Neural cell (in vitro differentiated cells): ENCODE measurements around the gene PCP4L1. TPM values are rescaled to one million over a fixed set of nuclear protein-coding genes. Genes with fewer than 3 reads are reported as not detected.

Source experiments
- H2AFZ ChIP-seq: fragments of 200-600, 300-800 bp; sonication (generic), shearing (Covaris generic); 2 replicates; pipeline ENCODE4 v1.6.0; 2014; ENCODE audit warnings: low read depth, mild to moderate bottlenecking, antibody characterized with exemption, low read length, moderate library complexity
- H3F3A ChIP-seq: fragments of 200-600 bp; shearing (Covaris generic); 2 replicates; pipeline ENCODE4 v1.6.1; 2016; ENCODE audit warnings: mild to moderate bottlenecking, moderate library complexity, mixed read lengths, antibody characterized with exemption, low read length; ENCODE audit not compliant: insufficient read depth, poor library complexity, severe bottlenecking
- H3K27ac ChIP-seq: fragments of 200-600, 300-800 bp; sonication (generic), shearing (Covaris generic); 2 replicates; pipeline ENCODE4 v1.5.1; 2014; ENCODE audit warnings: mild to moderate bottlenecking, low read length, moderate library complexity
- H3K27me3 ChIP-seq: fragments of 300-800, 200-600 bp; sonication (generic), shearing (Covaris generic); 2 replicates; pipeline ENCODE4 v1.6.0; 2014; ENCODE audit warnings: mild to moderate bottlenecking, low read depth, low read length, moderate library complexity; ENCODE audit not compliant: insufficient read depth
- H3K36me3 ChIP-seq: fragments of 300-800, 200-600 bp; sonication (generic), shearing (Covaris generic); 2 replicates; pipeline ENCODE4 v1.5.1; 2014; ENCODE audit warnings: mild to moderate bottlenecking, antibody characterized with exemption, low read length, moderate library complexity; ENCODE audit not compliant: insufficient read depth
- H3K4me2 ChIP-seq: fragments of 300-800, 200-600 bp; sonication (generic), shearing (Covaris generic); 2 replicates; pipeline ENCODE4 v1.6.0; 2014; ENCODE audit warnings: mild to moderate bottlenecking, low read length
- H3K4me3 ChIP-seq: fragments of 300-800, 200-600 bp; sonication (generic), shearing (Covaris generic); 2 replicates; pipeline ENCODE4 v1.5.1; 2014; ENCODE audit warnings: mild to moderate bottlenecking, low read length, moderate library complexity
- H3K79me2 ChIP-seq: fragments of 200-600 bp; shearing (Covaris generic); replicated peaks from 2 replicates; pipeline ENCODE4 v1.6.0; 2014; ENCODE audit warnings: mild to moderate bottlenecking, low read length, moderate library complexity; ENCODE audit not compliant: insufficient read depth
- H3K9ac ChIP-seq: fragments of 300-800, 200-600 bp; sonication (generic), shearing (Covaris generic); 2 replicates; pipeline ENCODE4 v1.6.1; 2016; ENCODE audit warnings: mild to moderate bottlenecking, low read length, mixed read lengths
- H3K9me2 ChIP-seq: fragments of 200-600 bp; shearing (Covaris generic); 2 replicates; pipeline ENCODE4 v1.6.1; 2016; ENCODE audit warnings: mild to moderate bottlenecking, low read length, mixed read lengths; ENCODE audit not compliant: insufficient read depth
- H3K9me3 ChIP-seq: fragments of 200-600, 300-800 bp; sonication (generic), shearing (Covaris generic); 2 replicates; pipeline ENCODE4 v1.6.1; 2016; ENCODE audit warnings: mild to moderate bottlenecking, mixed run types, low read length, moderate library complexity, mixed read lengths
- H4K20me1 ChIP-seq: fragments of 200-600 bp; shearing (Covaris generic); 2 replicates; pipeline ENCODE4 v1.6.1; 2016; ENCODE audit warnings: mild to moderate bottlenecking, mixed run types; ENCODE audit not compliant: insufficient read depth
- CTCF ChIP-seq: fragments of 450-650 bp; IDR thresholded peaks from 2 replicates; pipeline ENCODE4 v1.5.1; 2014; ENCODE audit warnings: antibody characterized with exemption, mild to moderate bottlenecking, moderate library complexity; ENCODE audit not compliant: poor library complexity, severe bottlenecking
- EP300 ChIP-seq: fragments of 450-650 bp; conservative IDR thresholded peaks from 2 replicates; pipeline ENCODE4 v1.6.1; 2014; ENCODE audit warnings: antibody characterized with exemption, mild to moderate bottlenecking, moderate library complexity; ENCODE audit not compliant: poor library complexity, severe bottlenecking
- EZH2 ChIP-seq: fragments of 200-600, 300-800 bp; shearing (Covaris generic), sonication (generic); IDR thresholded peaks from 2 replicates; pipeline ENCODE4 v1.6.1; 2014; ENCODE audit warnings: antibody characterized with exemption, low read length, borderline replicate concordance, mild to moderate bottlenecking; ENCODE audit not compliant: insufficient read depth, poor library complexity, severe bottlenecking
- MXI1 ChIP-seq: fragments of 450-650 bp; conservative IDR thresholded peaks from 2 replicates; pipeline ENCODE4 v1.6.1; 2014; ENCODE audit warnings: antibody characterized with exemption, mild to moderate bottlenecking; ENCODE audit not compliant: poor library complexity, severe bottlenecking
- POLR2AphosphoS5 ChIP-seq: IDR thresholded peaks from 2 replicates; pipeline ENCODE4 v1.6.1; 2012
- RAD21 ChIP-seq: fragments of 450-650 bp; conservative IDR thresholded peaks from 2 replicates; pipeline ENCODE4 v1.6.1; 2014; ENCODE audit warnings: antibody characterized with exemption, mild to moderate bottlenecking, moderate library complexity
- REST ChIP-seq: IDR thresholded peaks from 2 replicates; pipeline ENCODE4 v1.6.1; 2012; ENCODE audit warnings: borderline replicate concordance
- SMC3 ChIP-seq: fragments of 450-650 bp; conservative IDR thresholded peaks from 2 replicates; pipeline ENCODE4 v1.6.1; 2014; ENCODE audit warnings: antibody characterized with exemption, mild to moderate bottlenecking, moderate library complexity; ENCODE audit not compliant: poor library complexity
- TAF1 ChIP-seq: IDR thresholded peaks from 2 replicates; pipeline ENCODE4 v1.6.1; 2012; ENCODE audit warnings: low read depth
- polyA plus RNA-seq: library from polyadenylated mRNA; depleted of rRNA; stranded (reverse); fragments of >200 nt; gene quantifications from 2 replicates; pipeline ENCODE4 v1.2.3, GENCODE V29; 2014

Gene PCP4L1
- polyA plus RNA-seq, 1 donor from 2014 or later = 51.2 TPM

- Histone ChIP-seq H3K4me3 (no peak overlapping the region), H2AFZ (no peak overlapping the region), H3F3A (no peaks in the 10 kb centered on the region), H3K36me3 (no peaks in the 10 kb centered on the region), H3K79me2 (no peaks in the 10 kb centered on the region), H3K27me3 (peaks cover 2% of the 10 kb centered on the region), H4K20me1 (no peaks in the 10 kb centered on the region), H3K9me2 (no peaks in the 10 kb centered on the region), H3K4me2 (no peak overlapping the region), H3K9me3 (no peaks in the 10 kb centered on the region), H3K27ac (no peak overlapping the region), H3K9ac (no peak overlapping the region)
- TF ChIP-seq POLR2AphosphoS5 (no peak), CTCF (no peak), RAD21 (no peak), REST (no peak), SMC3 (no peak), MXI1 (no peak), TAF1 (no peak), EZH2 (no peak), EP300 (no peak)
These were observed 6.8 kb downstream of the PCP4L1 start for GRCh38 chr1:161265305-161265704.

GRCh38 chr1:161266202-161266601, 7.7 kb downstream of the PCP4L1 start:
- Histone ChIP-seq H3K27ac (no peak overlapping the region), H3K36me3 (no peaks in the 10 kb centered on the region), H3K4me2 (no peak overlapping the region), H3K9me3 (no peaks in the 10 kb centered on the region), H3K9me2 (no peaks in the 10 kb centered on the region), H3F3A (no peaks in the 10 kb centered on the region), H3K4me3 (no peak overlapping the region), H4K20me1 (no peaks in the 10 kb centered on the region), H2AFZ (no peak overlapping the region), H3K9ac (no peak overlapping the region), H3K79me2 (no peaks in the 10 kb centered on the region), H3K27me3 (no peaks in the 10 kb centered on the region)
- TF ChIP-seq POLR2AphosphoS5 (no peak), SMC3 (no peak), EP300 (no peak), RAD21 (no peak), TAF1 (no peak), MXI1 (no peak), EZH2 (no peak), CTCF (no peak), REST (no peak)
